H1 (cell line): ENCODE results near the gene DDOST. TPM values are rescaled to one million over a fixed set of nuclear protein-coding genes. Genes with fewer than 3 reads are reported as not detected.

Experiments
- BACH1 ChIP-seq: IDR thresholded peaks from 2 replicates; pipeline ENCODE4 v1.6.1; 2012; ENCODE audit warnings: low read length, improper control_type of control experiment
- CHD1 ChIP-seq: IDR thresholded peaks from 2 replicates; pipeline ENCODE4 v1.6.1; 2012; ENCODE audit warnings: low read depth, low read length, improper control_type of control experiment
- CHD7 ChIP-seq: fragments of 300-600 bp; sonication (generic); IDR thresholded peaks from 2 replicates; pipeline ENCODE4 v1.7.1; 2012; ENCODE audit warnings: low read length, moderate library complexity, mild to moderate bottlenecking, inconsistent platforms; ENCODE audit not compliant: insufficient replicate concordance
- JUND ChIP-seq: IDR thresholded peaks from 2 replicates; pipeline ENCODE4 v1.6.1; 2011; ENCODE audit warnings: mild to moderate bottlenecking, improper control_type of control experiment, low read length
- KDM5A ChIP-seq: fragments of 200-600 bp; IDR thresholded peaks from 2 replicates; pipeline ENCODE4 v1.7.1; 2012; ENCODE audit warnings: mild to moderate bottlenecking, low read length, inconsistent platforms, mixed read lengths
- PHF8 ChIP-seq: fragments of 200-600 bp; sonication (generic); conservative IDR thresholded peaks from 2 replicates; pipeline ENCODE4 v1.7.1; 2012; ENCODE audit warnings: low read depth, mild to moderate bottlenecking, inconsistent platforms, low read length, moderate library complexity
- POLR2A ChIP-seq, 2 experiments: IDR thresholded peaks; 1 replicate in 1 of 2; 2 replicates in 1 of 2; pipeline ENCODE4 v1.6.1; 2011; ENCODE audit warnings: low read depth in 2 of 2, low read length in 2 of 2, mild to moderate bottlenecking in 2 of 2; ENCODE audit errors: control extremely low read depth in 1 of 2
- SIRT6 ChIP-seq: IDR thresholded peaks from one replicate; pipeline ENCODE4 v1.7.1; 2012; ENCODE audit warnings: low read length, inconsistent platforms
- TAF7 ChIP-seq: optimal IDR thresholded peaks from 2 replicates; pipeline ENCODE3; 2011; ENCODE audit warnings: low read depth, mild to moderate bottlenecking, inconsistent platforms, low read length, moderate library complexity, borderline replicate concordance
- USF2 ChIP-seq: IDR thresholded peaks from 2 replicates; pipeline ENCODE4 v1.6.1; 2011; ENCODE audit warnings: low read length, improper control_type of control experiment
- polyA plus RNA-seq, 7 experiments: library from polyadenylated mRNA; depleted of rRNA in 3 of 7; stranded (reverse) in 5 of 7; unstranded in 2 of 7; fragments of >200 nt in 5 of 7; fragments of 200-250 nt in 2 of 7; gene quantifications; 1 replicate in 5 of 7; 2 replicates in 1 of 7; 4 replicates in 1 of 7; pipeline versions ENCODE4 v1.2.1 to v1.2.3, GENCODE V29; 2011 to 2013; ENCODE audit warnings: missing spikeins in 2 of 7, mixed read lengths in 2 of 7
- total RNA-seq: library from RNA; stranded (reverse); fragmentation: NEBNext Ultra II Directional; extraction: Animal tissue kit (Norgen Biotek cat#: 25700); gene quantifications from 2 replicates; pipeline ENCODE4 v1.2.1, GENCODE V29; 2021

Gene DDOST
- total and polyA plus RNA-seq, 2 of the 8 experiments (the other 6 are each of a cell fraction or from before 2014, with no cell fraction given) = 253 to 336 TPM

- no peak for TF ChIP-seq CHD7
- TF ChIP-seq PHF8 = no peak
- no peak for TF ChIP-seq CHD1
- no peak for TF ChIP-seq BACH1
- no peak for TF ChIP-seq JUND
- TF ChIP-seq USF2 = no peak
- TF ChIP-seq KDM5A = no peak
- no peak for TF ChIP-seq SIRT6
- no peak for TF ChIP-seq TAF7
- TF ChIP-seq POLR2A (IDR thresholded peaks at IDR 0.05; ENCODE audit: control extremely low read depth in 1 of 2, low read depth in 2 of 2, low read length in 2 of 2) = no peak
These were observed 21.5 kb upstream of the DDOST start (continued) for GRCh38 chr1:20682571-20683236.
